Esophagus muscularis mucosa (tissue), 4 donors: ENCODE results near the gene ACY1. TPM values are rescaled to one million over a fixed set of nuclear protein-coding genes. Genes with fewer than 3 reads are reported as not detected.
"Not testable (repeated sequence)": the region's sequence is repeated elsewhere in the genome, so short reads cannot be mapped to it uniquely, and the experiment has no call there.

Source experiments
- DNase-seq: peaks from one replicate; pipeline ENCODE4 v3.0.0-alpha.2; 2017; ENCODE audit errors: extremely low spot score
- H3K27ac ChIP-seq, 4 donors: fragments of 200-600 bp; sonication (generic); replicated peaks in 1 of 4; 1 replicate in 3 of 4; 2 replicates in 1 of 4; pipeline ENCODE4 v1.5.1; 2016 to 2019; ENCODE audit warnings: mild to moderate bottlenecking in 1 of 4
- H3K27me3 ChIP-seq, 4 donors: fragments of 200-600 bp; sonication (generic); one replicate each; pipeline versions ENCODE4 v1.5.1 to v1.6.0; 2016 to 2019
- H3K36me3 ChIP-seq, 4 donors: fragments of 200-600 bp; sonication (generic); one replicate each; pipeline ENCODE4 v1.5.1; 2016 to 2019
- H3K4me1 ChIP-seq, 4 donors: fragments of 200-600 bp; sonication (generic); one replicate each; pipeline ENCODE4 v1.5.1; 2016 to 2019
- H3K4me3 ChIP-seq, 4 donors: fragments of 200-600 bp; sonication (generic); 1 replicate in 2 of 4; 2 replicates in 2 of 4; pipeline ENCODE4 v1.5.1; 2016 to 2019; ENCODE audit warnings: mild to moderate bottlenecking in 4 of 4, moderate library complexity in 1 of 4
- H3K9me3 ChIP-seq, 4 donors: fragments of 200-600 bp; sonication (generic); 1 replicate in 3 of 4; 2 replicates in 1 of 4; pipeline ENCODE4 v1.5.1; 2016 to 2019
- CTCF ChIP-seq, 3 experiments: fragments of 200-600 bp in 2 of 3; fragments of 450-650 bp in 1 of 3; sonication (generic) in 2 of 3; IDR thresholded peaks; one replicate each; pipeline ENCODE4 v1.5.1; 2017 to 2019; ENCODE audit warnings: antibody characterized with exemption in 3 of 3, mild to moderate bottlenecking in 2 of 3, moderate library complexity in 1 of 3
- EP300 ChIP-seq: sonication (generic); formaldehyde crosslinking; IDR thresholded peaks from one replicate; pipeline ENCODE4 v1.6.1; 2017; ENCODE audit warnings: antibody characterized with exemption
- POLR2A ChIP-seq: fragments of 450-650 bp; IDR thresholded peaks from one replicate; pipeline ENCODE4 v1.6.1; 2017; ENCODE audit warnings: antibody characterized with exemption, moderate library complexity, mild to moderate bottlenecking, low read depth
- POLR2AphosphoS5 ChIP-seq, 2 donors: sonication (generic); formaldehyde crosslinking; IDR thresholded peaks; one replicate each; pipeline ENCODE4 v1.6.1; 2017; ENCODE audit warnings: antibody characterized with exemption in 2 of 2
- WGBS: methylation state at CpG from one replicate; pipeline ENCODE4 v1.1.5; 2018; 5-methylcytosine and 5-hydroxymethylcytosine counted together
- intact Hi-C: fragments of 100-400 bp; cut with DNase I; formaldehyde crosslinking; loops from one replicate; pipeline ENCODE4 v1.15.1; 2023
- total RNA-seq, 4 donors: library from RNA; depleted of rRNA; stranded (reverse); fragments of >200 nt; gene quantifications; one replicate each; pipeline versions ENCODE4 v1.1.0 to v1.2.1, GENCODE V29; 2016

Gene ACY1
- total RNA-seq, 4 donors from 2014 or later, result 10.0 to 19.2 (median 15.8) TPM

GRCh38 chr3:51984269-51984647 lies 923 bp downstream of the ACY1 start:
- no peak for DNase-seq
- Histone ChIP-seq H3K27me3 (no peaks in the 10 kb centered on the region), H3K36me3 (peaks cover 0 to 17% (median 2%) of the 10 kb centered on the region in 4 donors), H3K27ac (peak overlapping the region; percentile 92 to 97 (median 96)), H3K4me3 (peak overlapping the region in 1 of 4 donors; percentile 66), H3K4me1 (peaks cover 22 to 46% (median 34%) of the 10 kb centered on the region in 4 donors), H3K9me3 (no peaks in the 10 kb centered on the region)
- intact Hi-C loops, result no loop called here
- no peak for TF ChIP-seq EP300
- no peak for TF ChIP-seq POLR2AphosphoS5 (IDR thresholded peaks at IDR 0.05)
- TF ChIP-seq CTCF (IDR thresholded peaks at IDR 0.05), result no peak
- TF ChIP-seq POLR2A, result no peak

GRCh38 chr3:51985063-51985462 lies 1.7 kb downstream of the ACY1 start:
- 89% methylated on average over 5 of the region's 6 CpGs for WGBS
- DNase-seq, result no peak
- Histone ChIP-seq H3K9me3 (no peaks in the 10 kb centered on the region), H3K36me3 (peaks cover 0 to 16% (median 2%) of the 10 kb centered on the region in 4 donors), H3K27ac (no peak overlapping the region), H3K4me1 (peaks cover 27 to 54% (median 42%) of the 10 kb centered on the region in 4 donors), H3K4me3 (no peak overlapping the region), H3K27me3 (no peaks in the 10 kb centered on the region)
- TF ChIP-seq POLR2A (no peak), POLR2AphosphoS5 (IDR thresholded peaks at IDR 0.05) (no peak), EP300 (no peak)
- intact Hi-C loops, result no loop called here

- Histone ChIP-seq H3K4me3 (no peak overlapping the region), H3K27ac (no peak overlapping the region), H3K27me3 (no peaks in the 10 kb centered on the region), H3K36me3 (peaks cover 0 to 9% (median 1%) of the 10 kb centered on the region in 4 donors), H3K4me1 (peaks cover 27 to 57% (median 48%) of the 10 kb centered on the region in 4 donors), H3K9me3 (no peaks in the 10 kb centered on the region)
- no peak for DNase-seq
- 93% methylated on average over 3 of the region's 12 CpGs for WGBS
- no peak for TF ChIP-seq POLR2AphosphoS5 (IDR thresholded peaks at IDR 0.05)
- no peak for TF ChIP-seq POLR2A
- no peak for TF ChIP-seq CTCF (IDR thresholded peaks at IDR 0.05)
- TF ChIP-seq EP300, result no peak
- intact Hi-C loops, result no loop called here
Measured at GRCh38 chr3:51986010-51986947, 2.9 kb downstream of the ACY1 start.

- Histone ChIP-seq H3K27ac (no peak overlapping the region), H3K9me3 (no peaks in the 10 kb centered on the region), H3K4me3 (no peak overlapping the region), H3K4me1 (peaks cover 19 to 57% (median 40%) of the 10 kb centered on the region in 4 donors), H3K27me3 (no peaks in the 10 kb centered on the region), H3K36me3 (peaks cover 4 to 22% (median 12%) of the 10 kb centered on the region in 4 donors)
- intact Hi-C loops, result no loop called here
- 98% methylated on average over 7 of the region's 7 CpGs for WGBS
- DNase-seq, result no peak
- TF ChIP-seq POLR2A (no peak), CTCF (IDR thresholded peaks at IDR 0.05) (no peak), POLR2AphosphoS5 (IDR thresholded peaks at IDR 0.05) (no peak), EP300 (no peak)
Measured at GRCh38 chr3:51987568-51987967, 4.2 kb downstream of the ACY1 start.

- DNase-seq, result no peak
- Histone ChIP-seq H3K9me3 (no peaks in the 10 kb centered on the region), H3K27ac (no peak overlapping the region), H3K27me3 (no peaks in the 10 kb centered on the region), H3K36me3 (peaks cover 11 to 31% (median 21%) of the 10 kb centered on the region in 4 donors), H3K4me1 (peaks cover 15 to 56% (median 38%) of the 10 kb centered on the region in 4 donors), H3K4me3 (no peak overlapping the region)
- TF ChIP-seq POLR2AphosphoS5 (IDR thresholded peaks at IDR 0.05), result no peak
- no peak for TF ChIP-seq CTCF (IDR thresholded peaks at IDR 0.05)
- TF ChIP-seq EP300, result no peak
- TF ChIP-seq POLR2A, result no peak
- 82% methylated on average over 15 of the region's 15 CpGs for WGBS
- intact Hi-C loops, result no loop called here
Measured at GRCh38 chr3:51988286-51989146, 5.2 kb downstream of the ACY1 start.

- intact Hi-C loops, DNase-seq, H3K4me3 ChIP-seq, H3K9me3 ChIP-seq, H3K27me3 ChIP-seq: not testable (repeated sequence)
- Histone ChIP-seq H3K27ac (peak overlapping the region in 3 of 4 donors; percentile 13 to 51 (median 49)), H3K36me3 (peaks cover 23 to 46% (median 36%) of the 10 kb centered on the region in 4 donors), H3K4me1 (peaks cover 17 to 60% (median 44%) of the 10 kb centered on the region in 4 donors)
- WGBS, result 45% methylated on average over 7 of the region's 38 CpGs
Measured at GRCh38 chr3:51990501-51990971, 7.2 kb downstream of the ACY1 start.
